Common myeloid progenitor, CD34-positive (primary cell): ENCODE data around the gene PHC2.

Experiments
- CTCF ChIA-PET: fragments of 350-600 bp; sonication (Branson Sonifier 250); formaldehyde crosslinking; loops from one replicate; lab custom pipeline; 2021; ENCODE audit warnings: antibody characterized with exemption; lab: Charles Lee
- POLR2A ChIA-PET: fragments of 350-600 bp; sonication (Branson Sonifier 250); formaldehyde crosslinking; loops from one replicate; lab custom pipeline; 2021; ENCODE audit warnings: antibody characterized with exemption; lab: Charles Lee
- DNase-seq, 3 donors: peaks; one replicate each; pipeline versions ENCODE4 v3.0.0 to v3.0.0-alpha.2; 2013
- H3K27ac ChIP-seq, 2 experiments: 1 replicate in 1 of 2; 2 replicates in 1 of 2; pipeline ENCODE4 v1.7.0; 2013; ENCODE audit warnings: inconsistent platforms in 2 of 2, low read length in 2 of 2, mild to moderate bottlenecking in 2 of 2, low read depth in 1 of 2, moderate library complexity in 1 of 2; ENCODE audit not compliant: severe bottlenecking in 2 of 2, insufficient read depth in 1 of 2, poor library complexity in 1 of 2
- H3K27me3 ChIP-seq, 5 experiments: replicated peaks in 2 of 5; 1 replicate in 3 of 5; 2 replicates in 2 of 5; pipeline versions ENCODE4 v1.6.1 to v1.7.0; 2013; ENCODE audit warnings: low read length in 4 of 5, mild to moderate bottlenecking in 2 of 5, moderate library complexity in 2 of 5, inconsistent platforms in 1 of 5; ENCODE audit not compliant: insufficient read depth in 5 of 5, control insufficient read depth in 4 of 5
- H3K36me3 ChIP-seq, 4 experiments: 1 replicate in 2 of 4; 2 replicates in 2 of 4; pipeline versions ENCODE4 v1.6.1 to v1.7.0; 2013; ENCODE audit warnings: low read length in 3 of 4, control low read depth in 1 of 4, mild to moderate bottlenecking in 1 of 4; ENCODE audit not compliant: control insufficient read depth in 4 of 4, insufficient read depth in 4 of 4
- H3K4me1 ChIP-seq, 4 experiments: 1 replicate in 3 of 4; 2 replicates in 1 of 4; pipeline versions ENCODE4 v1.6.1 to v1.7.1; 2013; ENCODE audit warnings: low read length in 3 of 4, mild to moderate bottlenecking in 3 of 4, control low read depth in 1 of 4, inconsistent platforms in 1 of 4, moderate library complexity in 1 of 4; ENCODE audit not compliant: control insufficient read depth in 4 of 4, insufficient read depth in 4 of 4; ENCODE audit errors: control extremely low read depth in 1 of 4
- H3K4me3 ChIP-seq, 7 experiments: 1 replicate in 4 of 7; 2 replicates in 3 of 7; pipeline versions ENCODE4 v1.5.1 to v1.7.0; 2013; ENCODE audit warnings: mild to moderate bottlenecking in 7 of 7, low read length in 6 of 7, moderate library complexity in 6 of 7, inconsistent platforms in 2 of 7, low read depth in 2 of 7, control low read depth in 1 of 7; ENCODE audit not compliant: insufficient read depth in 4 of 7, control insufficient read depth in 1 of 7; ENCODE audit errors: extremely low read depth in 1 of 7
- H3K9me3 ChIP-seq, 5 experiments: 1 replicate in 4 of 5; 2 replicates in 1 of 5; pipeline versions ENCODE4 v1.6.1 to v1.7.1; 2013; ENCODE audit warnings: low read length in 4 of 5, mild to moderate bottlenecking in 2 of 5, inconsistent platforms in 1 of 5, low read depth in 1 of 5, moderate library complexity in 1 of 5; ENCODE audit not compliant: control insufficient read depth in 4 of 5, insufficient read depth in 2 of 5; ENCODE audit errors: control extremely low read depth in 1 of 5
- WGBS: methylation state at CpG from one replicate; pipeline ENCODE4 v1.1.5; 2013; ENCODE audit not compliant: insufficient coverage; 5-methylcytosine and 5-hydroxymethylcytosine counted together

The PHC2 gene

GRCh38 chr1:33441088-33441745 lies 10.3 kb upstream of the PHC2 start:
- H3K27me3 ChIP-seq = no peaks in the 10 kb centered on the region
- H3K9me3 ChIP-seq = no peaks in the 10 kb centered on the region
- ChIA-PET POLR2A (no interaction called here), CTCF (interaction anchor here (0.9 to 1.2 kb wide), 3 partner anchors 9 to 19 kb away, joined by 3 to 4 read pairs (median 3); no protein-coding TSS in a partner anchor)
- H3K4me1 ChIP-seq = no peaks in the 10 kb centered on the region
- WGBS = 100% methylated on average over 4 of the region's 6 CpGs
- no peaks in the 10 kb centered on the region for H3K36me3 ChIP-seq
- no peak overlapping the region for H3K27ac ChIP-seq
- no peak overlapping the region for H3K4me3 ChIP-seq
- DNase-seq = no peak

GRCh38 chr1:33439662-33440061 lies 8.8 kb upstream of the PHC2 start:
- no peaks in the 10 kb centered on the region for H3K36me3 ChIP-seq
- DNase-seq = no peak
- POLR2A ChIA-PET = no interaction called here
- H3K27me3 ChIP-seq = no peaks in the 10 kb centered on the region
- H3K9me3 ChIP-seq = no peaks in the 10 kb centered on the region
- CTCF ChIA-PET = interaction anchor here (0.8 to 1.4 kb wide), 6 partner anchors 11 to 97 kb away, joined by 3 to 6 read pairs (median 3); no protein-coding TSS in a partner anchor
- 83% methylated on average over 1 of the region's 1 CpG for WGBS
- H3K27ac ChIP-seq = no peak overlapping the region
- H3K4me3 ChIP-seq = no peak overlapping the region
- peaks cover 0 to 3% (median 0%) of the 10 kb centered on the region in 4 experiments for H3K4me1 ChIP-seq

GRCh38 chr1:33438364-33439160 lies 7.7 kb upstream of the PHC2 start:
- H3K4me3 ChIP-seq = no peak overlapping the region
- no peaks in the 10 kb centered on the region for H3K27me3 ChIP-seq
- H3K9me3 ChIP-seq = no peaks in the 10 kb centered on the region
- peaks cover 0 to 14% (median 2%) of the 10 kb centered on the region in 4 experiments for H3K4me1 ChIP-seq
- WGBS = 90% methylated on average over 5 of the region's 6 CpGs
- DNase-seq = no peak
- no peak overlapping the region for H3K27ac ChIP-seq
- ChIA-PET POLR2A (interaction anchor here (0.7 kb wide), 1 partner anchor 1987 kb away, joined by 3 read pairs; no protein-coding TSS in a partner anchor), CTCF (interaction anchor here (0.8 to 1.5 kb wide), 6 partner anchors 8 to 96 kb away, joined by 3 to 6 read pairs (median 3); no protein-coding TSS in a partner anchor)
- H3K36me3 ChIP-seq = no peaks in the 10 kb centered on the region

GRCh38 chr1:33436557-33437285 lies 5.8 kb upstream of the PHC2 start:
- CTCF ChIA-PET = interaction anchor here (1.4 to 1.5 kb wide), 3 partner anchors 10 to 67 kb away, joined by 3 to 4 read pairs (median 3); no protein-coding TSS in a partner anchor
- no peak overlapping the region for H3K4me3 ChIP-seq
- H3K4me1 ChIP-seq = peaks cover 0 to 17% (median 3%) of the 10 kb centered on the region in 4 experiments
- no peak overlapping the region for H3K27ac ChIP-seq
- H3K9me3 ChIP-seq = no peaks in the 10 kb centered on the region
- DNase-seq = no peak
- no peaks in the 10 kb centered on the region for H3K27me3 ChIP-seq
- H3K36me3 ChIP-seq = no peaks in the 10 kb centered on the region
- POLR2A ChIA-PET = no interaction called here
- 95% methylated on average over 2 of the region's 4 CpGs for WGBS

GRCh38 chr1:33435096-33435820 lies 4.4 kb upstream of the PHC2 start:
- ChIA-PET POLR2A (no interaction called here), CTCF (interaction anchor here (1.2 kb wide), 1 partner anchor 67 kb away, joined by 3 read pairs; no protein-coding TSS in a partner anchor)
- WGBS = 93% methylated on average over 2 of the region's 4 CpGs
- no peaks in the 10 kb centered on the region for H3K27me3 ChIP-seq
- H3K27ac ChIP-seq = no peak overlapping the region
- H3K4me1 ChIP-seq = peaks cover 0 to 23% (median 6%) of the 10 kb centered on the region in 4 experiments
- no peaks in the 10 kb centered on the region for H3K36me3 ChIP-seq
- no peaks in the 10 kb centered on the region for H3K9me3 ChIP-seq
- DNase-seq = no peak
- no peak overlapping the region for H3K4me3 ChIP-seq

GRCh38 chr1:33434363-33434750 lies 3.5 kb upstream of the PHC2 start:
- POLR2A ChIA-PET = no interaction called here
- H3K27ac ChIP-seq = no peak overlapping the region
- peaks cover 1 to 32% (median 13%) of the 10 kb centered on the region in 4 experiments for H3K4me1 ChIP-seq
- CTCF ChIA-PET = interaction anchor here (1.1 kb wide), 1 partner anchor 36 kb away, joined by 3 read pairs; no protein-coding TSS in a partner anchor
- DNase-seq = no peak
- H3K4me3 ChIP-seq = no peak overlapping the region
- 100% methylated on average over 1 of the region's 1 CpG for WGBS
- H3K36me3 ChIP-seq = no peaks in the 10 kb centered on the region
- no peaks in the 10 kb centered on the region for H3K27me3 ChIP-seq
- H3K9me3 ChIP-seq = no peaks in the 10 kb centered on the region
